H1 (cell line): ENCODE measurements around the gene TOP3B. TPM values are rescaled to one million over a fixed set of nuclear protein-coding genes. Genes with fewer than 3 reads are reported as not detected.

Source experiments
- BACH1 ChIP-seq: IDR thresholded peaks from 2 replicates; pipeline ENCODE4 v1.6.1; 2012; ENCODE audit warnings: low read length, improper control_type of control experiment
- CBX5 ChIP-seq: fragments of 300-800, 300-1000 bp; sonication (generic); IDR thresholded peaks from 2 replicates; pipeline ENCODE4 v1.7.1; 2016; ENCODE audit warnings: antibody characterized with exemption, low read length, low read depth
- CTBP2 ChIP-seq: IDR thresholded peaks from 2 replicates; pipeline ENCODE4 v1.7.0; 2011; ENCODE audit warnings: borderline replicate concordance, mild to moderate bottlenecking, moderate library complexity, mixed read lengths, low read length; ENCODE audit not compliant: insufficient read depth, insufficient read length
- SIX5 ChIP-seq: IDR thresholded peaks from 2 replicates; pipeline ENCODE4 v1.6.1; 2011; ENCODE audit warnings: mild to moderate bottlenecking, low read depth, low read length
- SP4 ChIP-seq: IDR thresholded peaks from 2 replicates; pipeline ENCODE4 v1.6.1; 2012; ENCODE audit warnings: low read length, inconsistent platforms
- polyA plus RNA-seq, 7 experiments: library from polyadenylated mRNA; depleted of rRNA in 3 of 7; stranded (reverse) in 5 of 7; unstranded in 2 of 7; fragments of >200 nt in 5 of 7; fragments of 200-250 nt in 2 of 7; gene quantifications; 1 replicate in 5 of 7; 2 replicates in 1 of 7; 4 replicates in 1 of 7; pipeline versions ENCODE4 v1.2.1 to v1.2.3, GENCODE V29; 2011 to 2013; ENCODE audit warnings: missing spikeins in 2 of 7, mixed read lengths in 2 of 7
- total RNA-seq: library from RNA; stranded (reverse); fragmentation: NEBNext Ultra II Directional; extraction: Animal tissue kit (Norgen Biotek cat#: 25700); gene quantifications from 2 replicates; pipeline ENCODE4 v1.2.1, GENCODE V29; 2021
- TF ChIP-seq, protein P1 (sequence below): IDR thresholded peaks from 2 replicates; pipeline ENCODE4 v1.6.1; 2012; ENCODE audit warnings: low read length, inconsistent platforms

Gene TOP3B
- total and polyA plus RNA-seq, 2 of the 8 experiments (the other 6 are each of a cell fraction or from before 2014, with no cell fraction given) = 30.4 to 52.8 TPM

DNA sequence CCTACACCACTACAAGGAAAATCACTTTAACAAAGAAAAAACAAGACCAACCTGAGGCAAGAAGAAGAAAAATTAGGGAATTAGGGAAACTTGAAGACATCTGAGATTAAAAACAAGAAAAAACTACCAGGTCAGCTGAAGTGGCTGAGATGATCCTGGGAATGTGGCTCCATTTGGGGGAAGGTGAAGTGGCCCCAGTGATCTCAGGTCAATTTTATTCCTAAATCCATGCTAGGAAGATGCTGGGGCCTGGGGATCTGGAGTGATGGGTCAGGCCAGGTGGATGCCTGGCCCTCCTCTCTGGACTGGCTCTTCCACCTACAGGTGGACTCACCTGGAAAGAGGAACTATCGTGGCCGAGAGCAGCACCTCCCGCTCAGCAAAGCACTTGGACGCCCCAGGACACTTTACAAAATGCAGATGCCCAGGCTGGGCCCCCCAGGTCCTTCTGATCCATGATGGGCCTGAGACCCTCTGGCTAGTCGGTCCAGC is 6.7 kb downstream of the TOP3B start (continued):
- TF ChIP-seq SP4 = no peak
- TF ChIP-seq CBX5 = no peak
- TF ChIP-seq SIX5 = no peak
- no peak for TF ChIP-seq CTBP2
- no peak for TF ChIP-seq BACH1
- TF ChIP-seq, protein P1, sequence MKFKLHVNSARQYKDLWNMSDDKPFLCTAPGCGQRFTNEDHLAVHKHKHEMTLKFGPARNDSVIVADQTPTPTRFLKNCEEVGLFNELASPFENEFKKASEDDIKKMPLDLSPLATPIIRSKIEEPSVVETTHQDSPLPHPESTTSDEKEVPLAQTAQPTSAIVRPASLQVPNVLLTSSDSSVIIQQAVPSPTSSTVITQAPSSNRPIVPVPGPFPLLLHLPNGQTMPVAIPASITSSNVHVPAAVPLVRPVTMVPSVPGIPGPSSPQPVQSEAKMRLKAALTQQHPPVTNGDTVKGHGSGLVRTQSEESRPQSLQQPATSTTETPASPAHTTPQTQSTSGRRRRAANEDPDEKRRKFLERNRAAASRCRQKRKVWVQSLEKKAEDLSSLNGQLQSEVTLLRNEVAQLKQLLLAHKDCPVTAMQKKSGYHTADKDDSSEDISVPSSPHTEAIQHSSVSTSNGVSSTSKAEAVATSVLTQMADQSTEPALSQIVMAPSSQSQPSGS = no peak
